Aorta (tissue), 5 donors: Measurements from ENCODE around the gene MAP3K9. TPM values are rescaled to one million over a fixed set of nuclear protein-coding genes. Genes with fewer than 3 reads are reported as not detected.

ENCODE experiments used
- ATAC-seq: fragments of 200-7000 bp; cut with Tn5 transposase; one replicate; pipeline ENCODE4 v1.9.1; 2022; ENCODE audit warnings: moderate library complexity; ENCODE audit not compliant: low FRiP score
- DNase-seq, 2 donors: peaks; one replicate each; pipeline ENCODE4 v3.0.0-alpha.2; 2020
- H3K27ac ChIP-seq, 2 donors: one replicate each; pipeline ENCODE4 v1.5.1; 2013; ENCODE audit warnings: low read length in 2 of 2, mild to moderate bottlenecking in 2 of 2, moderate library complexity in 2 of 2, control low read depth in 1 of 2, inconsistent platforms in 1 of 2, low read depth in 1 of 2
- H3K27me3 ChIP-seq, 2 donors: one replicate each; pipeline ENCODE4 v1.6.1; 2013; ENCODE audit warnings: control low read depth in 1 of 2, low read length in 1 of 2, mild to moderate bottlenecking in 1 of 2, moderate library complexity in 1 of 2; ENCODE audit not compliant: insufficient read depth in 2 of 2, control insufficient read depth in 1 of 2
- H3K36me3 ChIP-seq, 2 donors: one replicate each; pipeline ENCODE4 v1.6.1; 2013; ENCODE audit warnings: control low read depth in 1 of 2, low read length in 1 of 2, mild to moderate bottlenecking in 1 of 2; ENCODE audit not compliant: insufficient read depth in 2 of 2, control insufficient read depth in 1 of 2
- H3K4me1 ChIP-seq, 2 donors: one replicate each; pipeline ENCODE4 v1.6.1; 2013; ENCODE audit warnings: low read length in 2 of 2, control low read depth in 1 of 2, mild to moderate bottlenecking in 1 of 2, moderate library complexity in 1 of 2; ENCODE audit not compliant: insufficient read depth in 2 of 2, control insufficient read depth in 1 of 2
- H3K4me3 ChIP-seq, 2 donors: one replicate each; pipeline ENCODE4 v1.5.1; 2013; ENCODE audit warnings: low read length in 2 of 2, control low read depth in 1 of 2, mild to moderate bottlenecking in 1 of 2
- H3K9me3 ChIP-seq: one replicate; pipeline ENCODE4 v1.6.1; 2013; ENCODE audit warnings: mild to moderate bottlenecking, low read length; ENCODE audit not compliant: control insufficient read depth
- WGBS, 2 donors: extraction: QIAGEN DNeasy Blood & Tissue Kit; methylation state at CpG; one replicate each; pipeline ENCODE4 v1.1.7; 2013; 5-methylcytosine and 5-hydroxymethylcytosine counted together
- intact Hi-C, 2 donors: fragments of 100-400 bp; cut with DNase I; formaldehyde crosslinking; loops; one replicate each; pipeline versions ENCODE4 v1.14.2 to v1.15.0; 2022
- polyA plus RNA-seq, 2 donors: library from polyadenylated mRNA; stranded (reverse); fragments of 200-250 nt; gene quantifications; one replicate each; pipeline ENCODE4 v1.2.3, GENCODE V29; 2013
- total RNA-seq, 2 donors: library from RNA; stranded (reverse); fragmentation: NEBNext Ultra II Directional; extraction: Animal tissue kit (Norgen Biotek cat#: 25700); gene quantifications; one replicate each; pipeline ENCODE4 v1.2.1, GENCODE V29; 2021
- donor health status: healthy with polysubstance abuse.
- donor health status: Bipolar disorder and iron deficiency.
- donor health status: DM: no; HTN: no; CAD: no.
- donor health status: DM: no; HTN: no; CAD: no.
- donor health status: DM: yes; HTN: yes; CAD: no.

The MAP3K9 gene
- total and polyA plus RNA-seq, 4 donors = 0.20 to 1.5 (median 0.73) TPM

GRCh38 chr14:70730393-70730792 is 78.9 kb downstream of the MAP3K9 start:
- Histone ChIP-seq H3K9me3 (no peaks in the 10 kb centered on the region), H3K4me3 (no peak overlapping the region), H3K27ac (no peak overlapping the region), H3K4me1 (no peaks in the 10 kb centered on the region), H3K36me3 (no peaks in the 10 kb centered on the region), H3K27me3 (no peaks in the 10 kb centered on the region)
- DNase-seq (no peak), ATAC-seq (no peak)
- intact Hi-C loops = no loop called here
- WGBS, 2 donors = 94 to 95% methylated on average over 17 of the region's 17 CpGs

- ATAC-seq (no peak), DNase-seq (no peak)
- H3K36me3 ChIP-seq = no peaks in the 10 kb centered on the region
- H3K4me3 ChIP-seq = no peak overlapping the region
- no peaks in the 10 kb centered on the region for H3K4me1 ChIP-seq
- H3K27me3 ChIP-seq = no peaks in the 10 kb centered on the region
- intact Hi-C loops = no loop called here
- 82 to 85% methylated on average over 6 of the region's 6 CpGs for WGBS, 2 donors
- no peak overlapping the region for H3K27ac ChIP-seq
- no peaks in the 10 kb centered on the region for H3K9me3 ChIP-seq
Measured at GRCh38 chr14:70726651-70727375, 82.5 kb downstream of the MAP3K9 start.

GRCh38 chr14:70724944-70725343 is 84.4 kb downstream of the MAP3K9 start:
- Histone ChIP-seq H3K4me3 (no peak overlapping the region), H3K4me1 (no peaks in the 10 kb centered on the region), H3K9me3 (no peaks in the 10 kb centered on the region), H3K36me3 (no peaks in the 10 kb centered on the region), H3K27me3 (no peaks in the 10 kb centered on the region), H3K27ac (no peak overlapping the region)
- no peak for DNase-seq
- WGBS, 2 donors = 90 to 91% methylated on average over 6 of the region's 6 CpGs
- intact Hi-C loops = no loop called here
- ATAC-seq = no peak

- intact Hi-C loops = no loop called here
- Histone ChIP-seq H3K4me3 (no peak overlapping the region), H3K9me3 (no peaks in the 10 kb centered on the region), H3K27ac (no peak overlapping the region), H3K36me3 (no peaks in the 10 kb centered on the region), H3K4me1 (no peaks in the 10 kb centered on the region), H3K27me3 (no peaks in the 10 kb centered on the region)
- no peak for ATAC-seq
- no peak for DNase-seq
- 71 to 72% methylated on average over 3 of the region's 3 CpGs for WGBS, 2 donors
Measured at GRCh38 chr14:70724110-70724509, 85.2 kb downstream of the MAP3K9 start.

GRCh38 chr14:70723276-70723675 is 86.0 kb downstream of the MAP3K9 start:
- Histone ChIP-seq H3K27me3 (no peaks in the 10 kb centered on the region), H3K9me3 (no peaks in the 10 kb centered on the region), H3K27ac (no peak overlapping the region), H3K4me3 (no peak overlapping the region), H3K36me3 (no peaks in the 10 kb centered on the region), H3K4me1 (no peaks in the 10 kb centered on the region)
- DNase-seq (no peak), ATAC-seq (no peak)
- intact Hi-C loops = no loop called here
- 87% methylated on average over 5 of the region's 5 CpGs for WGBS, 2 donors

GRCh38 chr14:70722418-70722817 is 86.9 kb downstream of the MAP3K9 start:
- Histone ChIP-seq H3K27ac (no peak overlapping the region), H3K4me3 (no peak overlapping the region), H3K36me3 (no peaks in the 10 kb centered on the region), H3K4me1 (no peaks in the 10 kb centered on the region), H3K9me3 (no peaks in the 10 kb centered on the region), H3K27me3 (no peaks in the 10 kb centered on the region)
- ATAC-seq (no peak), DNase-seq (no peak)
- WGBS, 2 donors = 75 to 81% methylated on average over 3 of the region's 3 CpGs
- intact Hi-C loops = no loop called here

- no peaks in the 10 kb centered on the region for H3K36me3 ChIP-seq
- intact Hi-C loops = no loop called here
- no peak for DNase-seq
- no peak overlapping the region for H3K27ac ChIP-seq
- H3K9me3 ChIP-seq = no peaks in the 10 kb centered on the region
- no peak overlapping the region for H3K4me3 ChIP-seq
- no peak for ATAC-seq
- WGBS, 2 donors = 62 to 70% methylated on average over 2 of the region's 2 CpGs
- H3K27me3 ChIP-seq = no peaks in the 10 kb centered on the region
- no peaks in the 10 kb centered on the region for H3K4me1 ChIP-seq
Measured at GRCh38 chr14:70721542-70721941, 87.8 kb downstream of the MAP3K9 start.

- Histone ChIP-seq H3K4me3 (no peak overlapping the region), H3K27ac (no peak overlapping the region), H3K9me3 (no peaks in the 10 kb centered on the region), H3K27me3 (no peaks in the 10 kb centered on the region), H3K4me1 (no peaks in the 10 kb centered on the region), H3K36me3 (no peaks in the 10 kb centered on the region)
- intact Hi-C loops = no loop called here
- WGBS, 2 donors = 85 to 86% methylated on average over 8 of the region's 8 CpGs
- no peak for ATAC-seq
- no peak for DNase-seq
Measured at GRCh38 chr14:70718383-70719118, 90.8 kb downstream of the MAP3K9 start.

- H3K36me3 ChIP-seq = no peaks in the 10 kb centered on the region
- ATAC-seq = no peak
- H3K27ac ChIP-seq = no peak overlapping the region
- DNase-seq = no peak
- no peaks in the 10 kb centered on the region for H3K9me3 ChIP-seq
- no peaks in the 10 kb centered on the region for H3K4me1 ChIP-seq
- WGBS, 2 donors = 83 to 85% methylated on average over 1 of the region's 1 CpG
- no peak overlapping the region for H3K4me3 ChIP-seq
- no peaks in the 10 kb centered on the region for H3K27me3 ChIP-seq
- intact Hi-C loops = no loop called here
Measured at GRCh38 chr14:70716958-70717357, 92.4 kb downstream of the MAP3K9 start.
